Dermis microvascular lymphatic vessel endothelial cell (primary cell): ENCODE results near the gene WDR35. TPM values are rescaled to one million over a fixed set of nuclear protein-coding genes. Genes with fewer than 3 reads are reported as not detected.

Experiments used
- DNase-seq, 2 donors: peaks; one replicate each; pipeline versions ENCODE4 v3.0.0 to v3.0.0-alpha.2; 2010; ENCODE audit warnings: low read depth in 2 of 2
- total RNA-seq: library from RNA; depleted of rRNA; stranded (reverse); fragments of >200 nt; gene quantifications from 2 replicates; pipeline ENCODE4 v1.2.1, GENCODE V29; 2014

Gene WDR35
- 5.0 and 6.1 TPM in 2 replicates for total RNA-seq

DNA sequence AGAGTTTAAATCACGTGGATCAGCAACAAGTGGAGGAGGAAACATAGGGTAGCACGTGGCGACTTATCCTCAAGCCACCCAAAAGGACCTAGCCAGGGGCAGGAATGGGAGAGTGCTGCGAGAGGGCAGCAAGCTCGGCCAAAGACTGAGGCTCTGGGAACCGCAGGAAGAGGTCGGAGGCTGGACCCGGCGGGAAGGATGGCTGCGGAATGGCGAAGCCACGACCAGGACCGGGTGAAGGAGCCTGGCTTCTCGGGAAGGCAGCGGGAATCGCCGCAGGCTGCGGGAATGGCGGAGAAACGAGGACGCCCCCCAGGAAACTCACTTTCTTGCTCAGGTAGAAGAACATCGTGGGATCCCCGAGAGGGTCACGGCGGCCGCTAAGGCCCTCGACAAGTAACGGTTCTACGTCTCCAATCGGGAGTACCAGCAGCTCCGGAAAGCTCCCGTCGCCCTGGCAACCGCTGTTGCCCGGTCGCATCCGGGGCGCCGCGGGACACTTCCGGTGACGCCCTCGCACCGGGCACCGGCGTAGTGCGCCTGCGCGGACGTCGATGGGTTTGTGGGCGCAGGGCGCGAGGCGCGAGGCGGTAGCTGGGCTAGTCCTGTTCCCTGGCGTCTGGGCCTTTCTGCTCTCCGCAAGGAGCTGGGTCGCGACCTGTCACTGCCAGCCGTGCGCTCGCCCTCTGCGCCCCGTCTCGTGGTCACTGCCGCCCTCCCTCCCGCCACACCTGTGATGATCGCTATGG lies at the start of gene WDR35:
Gene WDR35, minus strand, starts transcription at position 439 of the 749 bp plus-strand sequence. Its CDS starts 90 bp downstream, at position 349.
- peak in 1 of 2 donors; percentile 40 for DNase-seq

DNA sequence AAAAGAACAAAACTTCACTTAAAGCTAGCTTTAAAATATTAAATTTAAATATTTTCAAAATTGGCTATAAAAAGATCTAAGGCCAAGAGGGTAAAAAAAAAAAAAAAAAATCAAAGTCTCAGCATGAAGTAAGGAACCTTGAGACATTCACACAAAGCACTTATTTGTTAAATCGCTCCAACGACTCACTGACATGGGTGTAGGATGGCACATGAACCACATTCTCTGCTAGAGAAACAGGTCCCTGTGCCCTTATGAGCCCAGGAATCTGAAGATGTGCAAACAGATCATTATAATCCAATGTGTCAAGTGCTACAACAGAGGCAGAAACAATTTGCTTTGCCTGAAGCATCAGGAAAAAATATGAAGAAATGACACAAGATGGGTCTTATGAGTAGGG lies 47.8 kb upstream of the WDR35 start:
- DNase-seq = no peak

DNA sequence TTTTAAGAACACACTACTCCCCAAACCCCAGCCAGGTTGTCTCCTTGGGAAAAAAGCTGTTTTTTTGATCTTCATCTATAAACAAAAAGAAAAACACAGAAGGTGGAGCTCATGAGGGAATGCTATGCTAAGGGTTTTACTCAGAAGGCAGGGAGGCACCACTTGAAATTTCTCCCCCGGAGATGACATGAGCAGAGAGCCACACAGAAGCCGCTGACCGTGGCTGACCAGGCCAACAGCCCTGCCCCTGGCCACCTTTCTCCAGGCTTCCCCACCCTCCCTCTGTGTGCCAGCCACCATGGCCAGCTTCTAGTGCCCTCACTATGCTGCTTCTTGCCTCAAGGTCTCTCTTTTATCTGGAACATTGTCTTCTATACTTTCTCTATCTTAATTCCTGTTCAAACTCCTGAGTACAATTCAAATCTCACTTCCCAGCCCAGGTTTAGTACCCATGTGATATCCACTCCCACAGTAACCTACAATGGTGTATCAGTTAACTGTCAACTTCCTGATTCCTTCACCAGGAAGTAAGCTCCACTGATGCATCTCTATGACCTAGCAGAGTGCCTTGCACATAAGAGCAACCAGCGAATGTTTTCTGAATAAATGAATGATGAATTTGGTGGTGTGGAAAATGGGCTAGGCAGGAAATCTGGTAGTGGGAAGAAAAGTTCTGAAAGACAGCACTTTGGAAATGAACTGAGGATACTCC lies 46.2 kb upstream of the WDR35 start:
- peak in 1 of 2 donors; percentile 79 for DNase-seq

DNA sequence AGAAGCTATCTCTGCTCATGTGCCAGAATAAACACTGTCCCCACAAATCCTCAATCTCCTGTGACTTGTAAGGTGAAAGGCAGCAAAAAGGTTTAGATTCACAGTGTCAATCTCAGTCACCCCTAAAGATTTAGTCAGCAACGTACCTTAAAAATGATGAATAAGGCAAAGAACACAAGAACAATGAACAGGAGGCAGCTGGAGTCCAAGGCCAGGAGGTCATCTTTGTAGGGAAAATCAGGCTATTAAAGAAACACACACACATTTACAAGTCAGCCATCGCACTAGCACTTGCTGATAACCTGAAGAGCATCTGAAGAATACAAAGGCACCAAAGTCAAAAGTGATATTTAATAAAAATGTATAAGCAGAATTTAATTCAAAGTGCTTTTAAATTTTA lies 44.9 kb upstream of the WDR35 start:
- peak in 1 of 2 donors; percentile 84 for DNase-seq

DNA sequence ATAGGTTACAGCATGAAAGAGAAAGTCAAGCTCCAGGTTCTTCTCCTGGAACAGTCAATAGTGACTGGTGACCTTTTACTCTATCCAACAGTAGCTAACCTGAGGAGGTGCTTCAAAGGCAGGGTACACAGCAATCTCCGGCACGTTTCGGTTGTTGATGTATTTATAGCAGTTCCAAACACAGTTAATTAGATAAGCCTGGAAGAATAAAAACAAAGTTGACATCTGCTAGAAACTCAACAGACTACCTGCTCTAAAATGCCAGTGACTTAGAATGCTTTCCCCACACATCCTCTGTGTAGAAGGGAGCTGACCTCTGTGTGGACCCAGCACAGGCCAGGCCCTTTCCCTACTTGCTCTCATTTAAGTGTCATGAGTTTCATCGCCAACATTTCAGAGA lies 44.3 kb upstream of the WDR35 start:
- no peak for DNase-seq

DNA sequence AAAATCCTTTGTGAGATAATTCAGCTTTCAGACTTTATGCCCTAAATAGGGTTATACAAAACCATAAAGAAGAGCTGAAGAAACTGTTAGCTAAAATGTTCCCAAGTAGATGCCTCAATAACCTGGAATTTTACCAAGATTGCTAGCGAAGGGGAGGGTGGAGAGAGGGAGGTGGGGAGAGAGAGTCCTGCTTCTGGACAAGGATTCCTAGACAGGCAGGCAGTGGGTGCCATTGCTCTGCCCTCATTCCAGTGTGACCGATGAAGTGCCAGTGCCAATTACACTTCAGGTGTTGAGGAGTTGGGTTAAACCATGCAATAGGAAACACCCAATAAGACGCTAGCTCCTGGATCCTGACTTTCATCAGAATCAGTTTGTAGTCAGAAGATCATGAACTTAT lies 43.4 kb upstream of the WDR35 start:
- DNase-seq = no peak

DNA sequence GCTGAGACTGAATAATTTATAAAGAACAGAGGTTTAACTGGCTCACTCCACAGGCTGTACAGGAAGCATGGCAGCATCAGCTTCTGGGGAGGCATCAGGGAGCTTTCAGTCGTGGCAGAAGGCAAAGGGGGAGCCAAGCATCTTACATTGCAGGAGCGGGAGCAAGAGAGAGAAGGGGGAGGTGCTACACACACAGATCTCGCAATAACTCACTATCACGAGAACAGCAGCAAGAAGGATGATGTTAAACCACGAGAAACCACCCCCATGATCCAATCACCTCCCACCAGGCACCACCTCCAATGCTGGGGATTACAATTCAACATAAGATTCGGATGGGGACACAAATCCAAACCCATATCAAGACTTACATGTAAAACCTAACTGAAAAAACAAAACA lies 40.3 kb upstream of the WDR35 start:
- no peak for DNase-seq

DNA sequence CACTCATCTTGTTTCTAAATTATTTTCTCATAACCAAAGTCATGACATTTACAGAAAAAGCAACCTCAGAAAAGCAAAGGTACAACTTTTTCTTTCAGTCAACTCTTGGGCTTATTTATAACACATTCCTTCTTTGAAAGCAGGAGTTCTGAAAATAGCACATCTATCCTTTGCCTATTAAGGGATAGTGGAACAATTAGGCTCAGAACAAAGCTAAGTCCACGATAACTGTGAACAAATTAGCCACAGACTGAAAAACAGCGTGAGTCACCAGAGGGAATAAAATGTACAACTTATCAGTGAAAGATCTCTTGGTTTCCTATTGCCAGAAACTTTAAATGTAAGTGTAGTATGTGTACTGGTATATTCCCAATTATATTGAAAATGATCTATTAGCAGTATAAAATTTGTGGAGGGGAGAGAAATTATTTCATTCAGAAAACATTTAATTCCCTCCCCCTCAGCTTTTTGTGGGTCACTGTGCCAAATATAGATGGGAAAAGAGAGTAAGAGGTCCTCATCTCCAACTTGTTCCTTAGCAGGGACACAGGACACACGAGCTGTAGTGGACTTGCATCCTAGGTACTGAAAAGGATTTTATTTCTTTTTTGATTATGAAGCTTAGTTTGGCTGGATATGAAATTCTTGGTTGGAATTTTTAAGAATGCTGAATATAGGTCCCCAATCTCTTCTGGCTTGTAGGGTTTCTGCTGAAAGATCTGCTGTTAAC lies 38.0 kb upstream of the WDR35 start:
- peak in 1 of 2 donors; percentile 80 for DNase-seq

DNA sequence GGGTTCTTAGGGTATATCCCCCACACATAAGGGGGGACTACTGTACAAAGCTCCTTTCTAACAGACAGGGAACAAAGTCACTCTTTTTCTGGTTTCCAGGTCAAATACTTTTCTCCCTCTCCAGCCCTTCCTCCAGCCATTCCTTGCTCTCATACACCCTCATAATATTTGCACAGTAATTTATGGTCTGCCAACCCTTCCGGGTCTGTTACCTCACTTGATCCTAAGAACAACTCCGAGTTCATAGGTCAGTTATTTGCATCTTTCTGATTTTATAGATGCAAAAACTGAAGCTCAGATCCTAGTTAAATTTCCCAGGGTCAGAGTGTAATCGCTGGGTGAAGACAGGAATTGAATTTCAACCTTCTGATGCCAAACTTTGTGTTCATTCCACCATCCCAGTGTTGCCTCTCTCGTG lies 37.4 kb upstream of the WDR35 start:
- no peak for DNase-seq

DNA sequence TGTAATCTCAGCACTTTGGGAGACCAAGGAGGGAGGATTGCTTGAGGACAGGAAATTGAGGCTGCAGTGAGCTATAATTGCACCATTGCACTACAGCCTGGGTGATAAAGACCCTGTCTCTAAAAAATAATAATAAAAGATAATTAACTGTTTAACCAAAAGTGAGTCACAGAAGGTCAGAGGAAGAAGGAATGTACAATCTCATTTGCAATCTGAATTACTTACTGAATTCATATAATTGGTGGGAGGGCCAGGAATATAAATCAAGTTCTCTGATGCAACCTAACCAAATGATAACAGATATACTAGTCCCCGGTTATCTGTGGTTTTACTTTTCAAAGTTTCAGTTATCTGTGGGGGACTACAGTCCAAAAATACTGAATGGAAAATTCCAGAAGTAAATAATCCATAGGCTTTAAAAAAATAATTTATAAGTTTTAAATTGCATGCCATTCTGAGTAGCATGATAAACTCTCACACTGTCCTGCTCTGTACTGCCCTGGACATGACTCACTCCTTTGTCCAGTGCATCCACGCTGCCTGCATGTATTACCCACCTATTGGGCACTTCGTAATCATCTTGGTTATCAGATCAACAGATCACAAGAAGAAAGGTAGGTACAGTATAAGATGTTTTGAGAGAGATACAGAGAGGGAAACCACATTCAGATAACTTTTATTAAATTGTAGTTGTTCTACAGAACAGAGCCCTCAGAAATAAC lies 35.3 kb upstream of the WDR35 start:
- peak in 1 of 2 donors; percentile 56 for DNase-seq

DNA sequence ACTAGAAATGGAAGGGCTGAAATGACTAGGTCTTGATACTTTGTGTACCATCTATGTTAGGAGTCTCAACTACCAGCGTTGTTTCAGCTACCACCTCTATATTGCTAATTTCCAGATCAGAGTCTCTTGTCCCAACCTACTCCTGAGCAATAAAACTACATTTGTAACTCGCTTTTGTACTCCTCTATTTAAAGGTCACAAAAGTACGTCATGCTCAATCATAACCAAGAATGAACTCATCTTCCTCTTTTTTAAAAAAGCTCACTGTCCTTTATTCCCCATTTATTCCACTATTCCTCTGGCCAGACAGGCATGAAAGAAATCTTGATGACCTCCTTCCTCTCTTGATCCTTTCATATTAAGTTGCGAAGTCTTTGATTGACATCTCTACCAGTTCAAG lies 33.8 kb upstream of the WDR35 start:
- no peak for DNase-seq

DNA sequence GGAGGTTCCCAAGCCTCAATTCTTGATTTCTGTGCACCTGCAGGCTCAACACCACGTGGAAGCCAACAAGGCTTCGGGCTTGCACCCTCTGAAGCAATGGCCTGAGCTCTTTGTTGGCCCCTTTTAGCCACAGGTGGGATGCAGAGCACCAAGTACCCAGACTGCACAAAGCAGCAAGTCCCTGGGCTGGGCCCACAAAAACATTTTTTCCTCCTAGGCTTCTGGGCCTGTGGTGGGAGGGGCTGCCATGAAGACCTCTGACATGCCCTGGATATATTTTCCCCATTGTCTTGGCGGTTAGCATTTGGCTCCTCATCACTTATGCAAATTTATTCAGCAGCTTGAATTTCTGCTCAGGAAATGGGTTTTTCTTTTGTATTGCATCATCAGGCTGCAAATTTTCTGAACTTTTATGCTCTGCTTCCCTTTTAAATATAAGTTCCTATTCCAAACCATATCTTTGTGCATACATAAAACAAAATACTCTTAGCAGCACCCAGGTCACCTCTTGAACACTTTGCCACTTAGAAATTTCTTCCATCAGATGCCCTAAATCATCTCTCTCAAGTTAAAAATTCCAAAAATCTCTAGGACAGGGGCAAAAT lies 31.6 kb upstream of the WDR35 start:
- DNase-seq = no peak

DNA sequence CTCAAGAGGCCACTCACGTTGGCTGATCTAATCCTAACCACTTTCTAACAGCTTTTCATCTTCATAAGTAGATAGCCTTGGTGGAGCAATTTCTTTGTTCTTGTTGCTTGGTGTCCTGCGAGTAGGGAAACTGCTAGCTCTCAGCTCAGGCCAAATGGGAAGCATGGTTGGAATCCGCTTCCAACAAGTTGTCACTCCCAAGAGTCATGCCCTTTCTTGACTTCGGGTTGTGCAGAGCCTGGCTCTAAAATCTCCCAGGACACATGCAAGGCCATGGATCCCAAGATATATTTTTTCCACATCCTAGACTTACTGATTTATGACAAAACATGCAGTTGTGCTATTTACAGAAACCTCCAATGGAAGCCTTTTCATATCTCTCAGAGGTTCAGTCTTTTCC lies 29.8 kb upstream of the WDR35 start:
- no peak for DNase-seq

DNA sequence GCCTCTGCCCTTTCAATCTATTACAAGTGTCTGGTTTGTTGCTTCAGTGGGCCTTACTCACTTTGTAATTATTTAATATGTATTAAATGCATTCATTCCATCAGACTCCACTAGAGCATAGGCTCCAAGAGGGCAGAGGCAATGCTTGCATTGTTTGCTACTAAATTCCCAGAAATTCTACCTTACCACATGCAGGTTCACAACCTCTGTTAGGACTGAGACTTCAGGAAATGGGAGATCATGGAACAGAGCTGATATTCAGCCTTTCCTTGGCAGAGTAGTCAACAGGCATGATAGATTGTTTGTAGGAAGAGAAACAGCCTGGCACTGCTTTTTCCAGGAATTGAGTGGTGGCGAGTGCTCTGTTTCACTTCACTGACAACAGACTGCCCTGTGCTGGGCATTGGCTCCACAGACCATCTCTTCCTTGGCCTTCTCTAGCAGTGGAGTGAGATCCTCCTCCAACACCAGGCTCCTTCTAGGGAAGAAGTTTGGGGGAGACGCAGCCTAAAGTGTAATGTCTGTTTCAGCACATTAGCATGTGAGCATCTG lies 28.8 kb upstream of the WDR35 start:
- no peak for DNase-seq

DNA sequence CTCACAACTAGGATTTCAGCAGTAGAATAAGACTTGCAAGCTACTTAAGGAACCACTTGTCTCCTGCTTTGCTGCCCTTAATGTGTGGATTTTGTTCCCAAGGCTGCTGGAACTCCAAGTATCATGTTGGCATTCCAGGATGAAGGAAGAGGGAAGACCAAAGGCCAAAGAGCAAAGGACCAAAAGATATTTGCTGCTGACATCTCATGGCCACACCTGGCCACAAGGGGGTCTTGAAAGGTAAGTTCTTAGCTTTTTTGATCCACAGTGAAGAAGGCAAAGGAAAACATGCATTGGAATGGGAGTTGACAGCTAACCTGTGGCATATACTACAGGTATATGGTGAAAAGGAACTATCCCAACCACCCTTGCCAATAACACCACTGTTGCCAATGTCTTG lies 26.4 kb upstream of the WDR35 start:
- no peak for DNase-seq

DNA sequence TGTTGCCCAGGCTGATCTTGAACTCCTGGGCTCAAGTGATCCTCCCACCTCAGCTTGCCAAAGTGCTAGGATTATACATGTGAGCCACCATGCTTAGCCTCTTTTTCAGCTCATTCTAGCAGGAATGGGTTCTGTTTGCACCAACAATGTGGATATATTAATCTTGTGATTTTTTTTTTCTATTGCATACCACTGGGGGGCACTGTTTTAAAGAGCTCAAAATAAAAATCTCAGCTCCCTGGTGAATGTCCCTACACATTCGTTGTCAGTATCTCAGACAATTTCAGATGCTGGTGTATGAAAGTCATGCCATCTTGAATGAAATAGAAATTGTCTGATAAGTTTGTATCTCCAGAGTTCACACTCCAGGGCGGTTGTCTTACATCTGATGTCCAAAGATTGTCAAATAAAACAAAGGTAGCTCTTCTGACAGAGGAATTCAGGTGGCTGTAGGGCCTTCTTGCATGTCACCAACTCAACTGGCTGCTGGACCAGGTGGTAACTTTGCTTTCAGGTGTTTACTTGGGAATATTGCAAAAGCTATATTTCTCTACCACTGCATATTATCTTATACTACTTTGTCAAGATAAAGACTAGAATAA lies 25.7 kb upstream of the WDR35 start:
- peak; percentile 44 to 69 for DNase-seq

DNA sequence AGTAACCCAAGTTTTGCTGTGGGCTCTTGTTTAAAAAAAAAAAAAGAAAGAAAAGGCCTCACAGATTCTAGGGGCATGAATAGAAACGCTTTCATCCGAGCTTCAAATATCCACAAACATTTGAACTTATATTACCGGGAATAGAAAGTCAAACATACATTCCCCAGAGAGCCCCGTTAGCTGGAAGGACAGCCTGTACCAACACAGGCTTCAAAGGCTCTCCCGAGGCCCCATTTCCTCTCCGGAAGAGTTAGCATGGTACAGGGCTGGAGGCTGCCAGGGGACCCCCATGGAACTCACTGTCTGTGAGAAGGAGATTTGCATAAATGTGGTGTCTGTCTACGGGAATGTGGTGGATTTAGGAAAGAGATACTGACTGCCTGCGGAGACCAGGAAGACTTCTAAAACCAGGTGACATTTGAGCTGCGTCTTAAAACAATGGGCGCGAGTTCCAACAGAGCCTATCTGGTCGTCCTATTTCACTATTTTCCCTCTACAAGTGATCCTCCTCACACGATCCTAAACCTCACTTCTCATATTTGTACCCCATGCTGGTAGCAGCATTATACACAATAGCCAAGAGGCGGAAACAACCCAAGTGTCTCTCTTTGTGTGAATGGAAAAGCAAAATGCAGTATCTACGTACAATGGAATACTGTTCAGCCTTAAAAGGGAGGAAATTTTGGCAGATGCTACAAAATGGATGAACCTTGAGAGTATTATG lies 23.4 kb upstream of the WDR35 start:
- DNase-seq = no peak

DNA sequence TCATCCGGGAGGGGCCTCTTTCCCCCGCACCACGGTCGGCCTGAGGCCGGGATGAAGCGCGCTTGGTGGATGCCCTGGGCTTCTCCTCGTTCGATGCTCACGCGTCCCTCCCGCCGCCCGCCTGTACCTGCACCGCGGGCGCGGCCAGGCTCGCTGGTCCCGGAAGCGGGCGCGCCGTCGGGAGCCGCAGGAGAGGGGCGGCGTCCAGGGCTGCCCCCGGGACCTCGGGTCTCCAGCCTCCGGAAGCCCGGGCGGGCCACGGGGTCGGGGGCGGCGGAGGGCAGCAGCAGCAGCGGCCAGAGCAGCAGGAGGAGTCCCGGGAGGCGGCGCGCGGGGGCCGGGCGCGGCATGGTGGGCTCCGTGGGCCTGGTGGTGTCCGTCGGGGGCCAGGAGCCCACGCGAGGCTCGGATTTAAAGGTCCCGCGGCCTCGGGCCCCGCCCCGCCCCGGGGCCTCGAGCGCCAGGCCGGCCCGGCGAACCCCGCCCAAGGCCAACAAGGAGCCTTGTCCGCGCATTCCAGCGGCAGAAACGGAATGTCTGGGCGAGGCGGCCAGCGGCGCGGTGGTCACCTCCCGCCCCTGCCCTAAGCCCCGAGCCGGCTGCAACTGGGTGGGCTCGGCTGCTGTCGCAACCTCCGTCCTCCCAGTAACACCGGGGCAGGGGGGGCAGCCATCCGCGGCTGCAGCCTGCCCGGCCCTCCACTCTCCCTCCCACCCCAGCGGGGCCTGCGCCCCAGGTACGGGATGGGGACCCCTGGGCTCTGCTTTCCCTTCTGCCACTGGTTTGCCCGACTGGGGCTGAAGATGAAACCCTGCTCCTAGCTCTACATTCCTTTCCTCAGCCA lies 22.6 kb upstream of the WDR35 start, which contains the start of gene MATN3:
Gene MATN3, minus strand, starts transcription at position 387 of the 844 bp plus-strand sequence. Its CDS starts 37 bp downstream, at position 350.
- no peak for DNase-seq

DNA sequence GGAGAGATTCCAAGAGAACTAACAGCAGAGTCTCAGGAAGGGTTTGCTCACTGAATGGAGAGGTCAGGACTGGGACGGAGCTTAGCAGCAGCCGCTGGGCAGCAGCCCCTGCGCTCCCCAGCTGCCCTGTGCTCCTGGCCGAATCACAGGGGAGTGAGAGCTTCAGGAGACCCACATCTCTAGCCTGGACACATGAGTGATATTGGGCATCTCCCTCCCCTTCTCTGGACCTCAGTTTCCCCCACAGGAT lies 22.1 kb upstream of the WDR35 start:
- no peak for DNase-seq
